Chondrocyte (in vitro differentiated cells): ENCODE measurements around the gene PARD6G. TPM values are rescaled to one million over a fixed set of nuclear protein-coding genes. Genes with fewer than 3 reads are reported as not detected.

Source experiments
- DNase-seq: peaks from one replicate; pipeline ENCODE4 v3.0.0; 2021; ENCODE audit warnings: mixed read lengths, low spot score
- H3K27ac Mint-ChIP-seq: one replicate; pipeline ENCODE4 v1.8.0; 2021; ENCODE audit warnings: mild to moderate bottlenecking, moderate library complexity, mixed read lengths; ENCODE audit not compliant: unreplicated experiment
- H3K27me3 Mint-ChIP-seq: 2 replicates; pipeline ENCODE4 v1.8.0; 2021; ENCODE audit warnings: low read depth, mixed read lengths
- H3K36me3 Mint-ChIP-seq: 2 replicates; pipeline ENCODE4 v1.8.0; 2021; ENCODE audit warnings: low read depth, mixed read lengths
- H3K4me1 Mint-ChIP-seq: 2 replicates; pipeline ENCODE4 v1.8.0; 2021; ENCODE audit warnings: low read depth, mild to moderate bottlenecking, mixed read lengths
- H3K4me3 Mint-ChIP-seq: one replicate; pipeline ENCODE4 v1.8.0; 2021; ENCODE audit warnings: mild to moderate bottlenecking, moderate library complexity, mixed read lengths; ENCODE audit not compliant: unreplicated experiment
- H3K9me3 Mint-ChIP-seq: 2 replicates; pipeline ENCODE4 v1.8.0; 2021; ENCODE audit warnings: low read depth, mixed read lengths
- CTCF ChIP-seq: fragments of 200-600 bp; sonication (generic); IDR thresholded peaks from 2 replicates; pipeline ENCODE4 v1.5.0; 2021; ENCODE audit warnings: antibody characterized with exemption, mild to moderate bottlenecking, moderate library complexity
- total RNA-seq: library from RNA; stranded (reverse); gene quantifications from 3 replicates; pipeline ENCODE4 v1.2.1, GENCODE V29; 2021

Gene PARD6G
- total RNA-seq, 1 donor from 2014 or later, result 17.7 TPM

- Mint-ChIP-seq H3K27ac (no peak overlapping the region), H3K27me3 (no peaks in the 10 kb centered on the region), H3K4me3 (no peak overlapping the region), H3K36me3 (peaks cover 19% of the 10 kb centered on the region), H3K9me3 (no peaks in the 10 kb centered on the region), H3K4me1 (peaks cover 26% of the 10 kb centered on the region)
- TF ChIP-seq CTCF, result no peak
- no peak for DNase-seq
Measured at GRCh38 chr18:80140455-80140985, 106.8 kb downstream of the PARD6G start.

GRCh38 chr18:80137976-80138375 is 109.3 kb downstream of the PARD6G start:
- peaks cover 27% of the 10 kb centered on the region for H3K36me3 Mint-ChIP-seq
- peaks cover 5% of the 10 kb centered on the region for H3K4me1 Mint-ChIP-seq

GRCh38 chr18:80137137-80137536 is 110.2 kb downstream of the PARD6G start:
- no peak overlapping the region for H3K4me3 Mint-ChIP-seq
- peaks cover 28% of the 10 kb centered on the region for H3K36me3 Mint-ChIP-seq
- no peak for DNase-seq
- no peaks in the 10 kb centered on the region for H3K27me3 Mint-ChIP-seq
- TF ChIP-seq CTCF, result no peak
- no peaks in the 10 kb centered on the region for H3K9me3 Mint-ChIP-seq
- H3K27ac Mint-ChIP-seq, result no peak overlapping the region
- no peaks in the 10 kb centered on the region for H3K4me1 Mint-ChIP-seq

More at GRCh38 chr18:80137976-80138375, 109.3 kb downstream of the PARD6G start:
- no peaks in the 10 kb centered on the region for H3K9me3 Mint-ChIP-seq
- no peaks in the 10 kb centered on the region for H3K27me3 Mint-ChIP-seq
- no peak for TF ChIP-seq CTCF
- no peak overlapping the region for H3K27ac Mint-ChIP-seq
- H3K4me3 Mint-ChIP-seq, result no peak overlapping the region
- DNase-seq, result no peak

- no peak for TF ChIP-seq CTCF
- DNase-seq, result no peak
- H3K4me3 Mint-ChIP-seq, result no peak overlapping the region
- no peaks in the 10 kb centered on the region for H3K9me3 Mint-ChIP-seq
- no peaks in the 10 kb centered on the region for H3K4me1 Mint-ChIP-seq
- no peak overlapping the region for H3K27ac Mint-ChIP-seq
- no peaks in the 10 kb centered on the region for H3K27me3 Mint-ChIP-seq
- H3K36me3 Mint-ChIP-seq, result peaks cover 28% of the 10 kb centered on the region
Measured at GRCh38 chr18:80136679-80137078, 110.6 kb downstream of the PARD6G start.

- peaks cover 5% of the 10 kb centered on the region for H3K4me1 Mint-ChIP-seq
- H3K36me3 Mint-ChIP-seq, result peaks cover 28% of the 10 kb centered on the region
- H3K4me3 Mint-ChIP-seq, result no peak overlapping the region
- no peaks in the 10 kb centered on the region for H3K27me3 Mint-ChIP-seq
- H3K27ac Mint-ChIP-seq, result no peak overlapping the region
- no peak for TF ChIP-seq CTCF
- no peaks in the 10 kb centered on the region for H3K9me3 Mint-ChIP-seq
- no peak for DNase-seq
Measured at GRCh38 chr18:80135136-80135535, 112.2 kb downstream of the PARD6G start.
